ENCODE measurements around the gene PCGF6.
"Not testable (repeated sequence)": the region's sequence is repeated elsewhere in the genome, so short reads cannot be mapped to it uniquely, and the experiment has no call there.

PCGF6 gene

DNA sequence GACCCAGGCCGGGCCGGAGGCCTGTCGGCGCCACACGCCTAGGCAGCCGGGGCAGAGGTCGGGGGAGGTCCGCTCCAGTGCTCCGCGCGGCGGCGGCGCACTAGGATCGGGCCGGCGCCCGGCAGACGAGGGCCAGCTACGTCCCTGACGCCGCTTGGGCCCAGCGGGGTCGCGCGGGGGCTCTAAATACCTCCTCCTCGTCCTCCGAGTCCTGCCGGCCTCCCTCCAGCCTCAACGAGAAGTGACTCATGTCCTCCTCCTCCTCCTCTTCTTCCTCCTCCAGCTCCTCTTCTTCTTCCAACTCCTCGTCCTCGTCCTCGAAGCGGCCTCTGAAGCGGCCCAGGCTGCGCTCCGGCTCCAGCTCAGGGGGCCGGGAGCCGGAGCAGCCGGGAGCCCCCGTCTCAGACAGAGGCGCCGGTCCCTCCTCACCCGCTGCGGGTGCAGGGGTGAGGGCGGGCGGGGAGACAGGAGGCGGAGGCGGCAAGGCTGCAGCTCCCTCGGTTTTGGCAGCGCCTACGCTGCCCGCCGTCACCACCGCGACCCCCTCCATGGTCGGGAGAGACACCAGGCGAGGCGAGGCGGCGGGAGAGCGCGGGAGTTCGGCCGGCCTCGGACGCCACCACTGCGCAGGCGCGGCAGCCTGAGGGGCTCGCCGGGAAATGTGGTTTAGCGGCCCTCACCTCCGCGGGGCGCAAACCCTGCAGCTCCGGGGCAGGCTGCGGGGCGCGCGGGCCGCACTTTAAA, at the start of gene PCGF6:
TSS of gene PCGF6 (minus strand) at position 624 of the 744 bp plus-strand sequence. CDS start at position 550, 74 bp downstream.
- peak; percentile 45 to 50 for DNase-seq (ENCODE audit: low read depth in 2 of 2)

- no peak for DNase-seq (ENCODE audit: low read depth in 2 of 2)
Observed at GRCh38 chr10:103397191-103397825, 46.4 kb upstream of the PCGF6 start.

DNA sequence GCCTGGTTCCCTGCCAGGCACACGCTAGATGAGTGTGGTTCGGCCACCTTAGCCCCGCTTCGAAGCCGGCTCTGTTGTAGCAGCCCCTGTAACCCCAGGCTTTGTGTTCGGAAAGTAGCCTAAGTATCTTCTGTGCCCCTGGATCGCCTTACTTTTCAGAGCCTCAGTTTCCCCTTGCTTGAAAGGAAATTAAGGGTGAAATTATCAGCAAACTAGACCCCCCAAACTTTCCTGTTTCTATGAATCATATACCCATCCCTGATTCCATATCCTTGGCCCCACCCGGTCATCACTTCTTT, 45.8 kb upstream of the PCGF6 start:
- no peak for DNase-seq (ENCODE audit: low read depth in 2 of 2)

- DNase-seq (ENCODE audit: low read depth in 2 of 2) = peak; percentile 86
Observed at GRCh38 chr10:103396067-103396788, 45.3 kb upstream of the PCGF6 start, which contains the start of the genes ATP5MK and PDCD11. Gene ATP5MK (minus strand): TSS chr10:103396475. CDS start chr10:103392457, 4,018 bp downstream. Gene PDCD11 (plus strand): TSS chr10:103396626. CDS start chr10:103398427, 1,801 bp downstream.

DNA sequence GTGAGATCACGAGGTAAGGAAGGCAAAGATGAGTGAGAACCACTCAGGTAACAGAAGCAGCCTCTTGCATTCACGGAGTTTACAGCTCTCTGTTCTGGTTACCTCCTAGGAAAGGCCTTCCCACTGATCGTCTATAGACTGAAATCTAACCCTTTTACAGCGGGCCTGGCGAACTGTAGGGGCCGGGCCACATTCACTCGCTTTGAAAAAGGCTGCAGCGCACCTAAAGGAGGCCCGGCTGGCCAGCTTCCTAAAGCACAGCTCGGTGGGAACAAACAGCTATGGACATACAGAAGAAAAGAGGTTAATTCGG, 44.8 kb upstream of the PCGF6 start:
- DNase-seq (ENCODE audit: low read depth in 2 of 2) = no peak

- no peak for DNase-seq (ENCODE audit: low read depth in 2 of 2)
Observed at GRCh38 chr10:103394180-103394579, 43.2 kb upstream of the PCGF6 start.

GRCh38 chr10:103382769-103383168, 31.8 kb upstream of the PCGF6 start:
- DNase-seq (ENCODE audit: low read depth in 2 of 2) = no peak

DNA sequence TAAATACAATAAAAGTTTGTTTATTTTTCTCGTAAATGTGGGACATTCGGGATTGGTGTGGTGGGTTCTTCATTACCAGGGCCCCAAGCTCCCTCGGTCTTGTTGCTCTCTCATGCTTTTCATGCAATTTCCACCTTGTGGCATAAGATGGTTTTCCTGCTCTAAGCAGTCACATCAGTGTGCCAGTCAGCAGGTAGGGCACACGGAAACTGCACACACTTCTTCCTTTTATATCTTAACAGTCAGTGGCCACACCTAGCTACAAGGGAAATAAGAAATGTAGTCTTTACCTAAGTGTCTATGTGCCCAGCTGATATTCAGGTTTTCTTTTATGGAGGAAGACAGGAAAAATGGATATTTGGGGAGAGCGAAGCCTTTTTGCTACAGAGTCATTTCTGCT, 23.3 kb upstream of the PCGF6 start:
- DNase-seq (ENCODE audit: low read depth in 2 of 2) = no peak

DNA sequence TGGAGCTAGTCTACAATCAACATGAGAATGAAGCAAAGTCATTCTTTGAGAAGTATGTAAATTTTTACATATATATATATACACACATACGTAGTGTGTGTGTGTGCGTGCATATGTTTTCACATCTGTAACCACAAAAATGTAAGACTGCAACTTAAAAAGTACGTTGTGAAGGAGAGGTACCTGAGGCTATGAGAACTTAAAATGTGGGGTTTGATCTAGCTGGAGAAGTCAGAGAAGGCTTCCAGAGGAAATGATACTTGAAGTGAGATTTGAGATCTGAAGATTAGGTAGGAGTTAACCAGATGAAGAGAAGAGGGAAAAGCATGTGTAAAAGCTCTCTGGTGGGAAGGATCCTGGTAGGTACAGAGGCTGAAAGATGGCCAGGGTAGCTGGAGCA, 22.6 kb upstream of the PCGF6 start:
- no peak for DNase-seq (ENCODE audit: low read depth in 2 of 2)

DNA sequence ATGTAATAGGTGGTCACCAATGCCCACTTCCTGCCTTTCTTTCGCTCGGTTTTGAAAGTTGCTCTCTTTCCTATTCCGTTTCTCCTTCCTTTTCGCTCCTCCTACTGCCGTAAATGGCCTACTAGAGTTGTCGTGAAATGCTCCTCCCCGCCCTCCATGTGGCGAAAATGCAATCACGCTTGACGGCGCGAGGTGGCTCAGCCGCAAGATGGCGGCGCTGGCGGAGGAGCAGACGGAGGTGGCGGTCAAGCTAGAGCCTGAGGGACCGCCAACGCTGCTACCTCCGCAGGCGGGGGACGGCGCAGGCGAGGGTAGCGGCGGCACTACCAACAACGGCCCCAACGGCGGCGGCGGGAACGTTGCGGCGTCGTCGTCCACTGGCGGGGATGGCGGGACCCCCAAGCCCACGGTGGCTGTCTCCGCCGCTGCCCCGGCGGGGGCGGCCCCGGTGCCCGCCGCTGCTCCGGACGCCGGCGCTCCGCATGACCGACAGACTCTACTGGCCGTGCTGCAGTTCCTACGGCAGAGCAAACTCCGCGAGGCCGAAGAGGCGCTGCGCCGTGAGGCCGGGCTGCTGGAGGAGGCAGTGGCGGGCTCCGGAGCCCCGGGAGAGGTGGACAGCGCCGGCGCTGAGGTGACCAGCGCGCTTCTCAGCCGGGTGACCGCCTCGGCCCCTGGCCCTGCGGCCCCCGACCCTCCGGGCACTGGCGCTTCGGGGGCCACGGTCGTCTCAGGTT, 17.0 kb upstream of the PCGF6 start, which contains the start of gene TAF5:
TSS of gene TAF5 (plus strand) at position 195 of the 737 bp plus-strand sequence. CDS start at position 209, 14 bp downstream.
- peak; percentile 69 to 79 for DNase-seq (ENCODE audit: low read depth in 2 of 2)

DNA sequence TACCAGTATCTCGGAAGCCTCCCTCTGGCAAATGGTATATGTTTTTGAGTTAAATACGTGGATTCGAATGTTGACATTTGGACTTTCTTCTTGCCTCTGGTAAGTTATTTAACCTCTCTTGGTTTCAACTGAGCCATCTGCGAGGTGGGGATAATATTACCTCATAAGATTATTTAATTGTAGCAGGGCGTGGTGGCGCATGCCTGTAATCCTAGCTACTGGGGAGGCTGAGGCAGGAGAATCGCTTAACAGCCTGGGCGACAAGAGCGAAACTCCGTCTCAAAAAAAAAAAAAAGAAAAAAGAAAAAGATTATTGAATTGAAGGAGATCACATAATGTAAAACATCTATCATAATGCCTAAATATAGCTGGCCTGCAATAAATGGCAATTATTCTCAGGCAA, 16.4 kb upstream of the PCGF6 start:
- DNase-seq (ENCODE audit: low read depth in 2 of 2) = no peak

GRCh38 chr10:103360791-103361190, 9.9 kb upstream of the PCGF6 start:
- DNase-seq (ENCODE audit: low read depth in 2 of 2) = not testable (repeated sequence)

- DNase-seq (ENCODE audit: low read depth in 2 of 2) = not testable (repeated sequence)
Observed at GRCh38 chr10:103359493-103359892, 8.6 kb upstream of the PCGF6 start.

DNA sequence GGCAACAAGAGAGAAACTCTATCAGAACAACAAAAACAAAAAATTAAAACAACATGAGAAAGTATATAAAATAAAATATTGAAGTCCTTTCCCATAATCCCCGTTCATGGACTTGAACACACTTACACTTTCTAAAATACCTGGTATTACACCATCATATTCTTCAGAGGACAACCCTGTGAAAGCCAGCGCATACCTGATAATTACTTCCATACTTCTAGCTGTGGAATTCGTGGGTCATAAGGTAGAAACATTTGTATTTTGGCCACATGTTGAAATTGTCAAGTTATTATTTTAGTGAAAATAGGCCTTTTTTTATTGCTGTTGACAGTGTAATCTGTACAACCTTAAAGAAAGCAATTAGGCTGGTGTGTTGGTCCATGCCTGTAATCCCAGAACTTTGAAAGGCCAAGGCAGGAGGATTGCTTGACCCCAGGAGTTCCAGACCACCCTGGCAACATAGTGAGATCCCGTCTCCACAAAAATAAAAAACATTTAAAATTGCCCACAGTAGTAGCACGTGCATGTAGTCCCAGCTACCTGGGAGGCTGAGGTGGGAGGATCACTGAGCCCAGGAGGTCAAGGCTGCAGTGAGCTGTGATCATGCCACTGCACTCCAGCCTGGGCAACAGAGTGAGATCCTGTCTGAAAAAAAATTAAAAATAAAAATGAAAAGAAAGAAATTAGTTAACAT, 5.1 kb upstream of the PCGF6 start:
- DNase-seq (ENCODE audit: low read depth in 2 of 2) = no peak

GRCh38 chr10:103354567-103354966, 3.6 kb upstream of the PCGF6 start:
- DNase-seq (ENCODE audit: low read depth in 2 of 2) = not testable (repeated sequence)

GRCh38 chr10:103353281-103353680, 2.3 kb upstream of the PCGF6 start:
- DNase-seq (ENCODE audit: low read depth in 2 of 2) = no peak

GRCh38 chr10:103350175-103350516, 794 bp downstream of the PCGF6 start:
- no peak for DNase-seq (ENCODE audit: low read depth in 2 of 2)

DNA sequence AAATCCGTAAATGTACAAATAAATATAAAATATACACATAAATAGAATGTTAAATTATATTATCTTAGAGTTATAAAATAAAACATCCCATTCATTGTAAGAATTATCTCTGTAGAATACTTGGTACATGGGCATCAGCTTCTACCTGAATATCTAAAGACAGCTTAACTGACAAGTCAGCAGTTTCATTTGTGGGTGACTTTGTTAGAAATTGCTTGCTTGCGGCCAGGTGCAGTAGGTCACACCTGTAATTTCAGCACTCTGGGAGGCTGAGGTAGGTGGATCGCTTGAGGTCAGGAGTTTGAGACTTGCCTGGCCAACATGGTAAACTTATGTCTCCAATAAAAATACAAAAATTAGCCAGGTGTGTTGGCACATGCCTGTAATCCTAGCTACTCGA, 14.6 kb downstream of the PCGF6 start:
- no peak for DNase-seq (ENCODE audit: low read depth in 2 of 2)

- DNase-seq (ENCODE audit: low read depth in 2 of 2) = no peak
Observed at GRCh38 chr10:103334567-103334966, 16.4 kb downstream of the PCGF6 start.

DNA sequence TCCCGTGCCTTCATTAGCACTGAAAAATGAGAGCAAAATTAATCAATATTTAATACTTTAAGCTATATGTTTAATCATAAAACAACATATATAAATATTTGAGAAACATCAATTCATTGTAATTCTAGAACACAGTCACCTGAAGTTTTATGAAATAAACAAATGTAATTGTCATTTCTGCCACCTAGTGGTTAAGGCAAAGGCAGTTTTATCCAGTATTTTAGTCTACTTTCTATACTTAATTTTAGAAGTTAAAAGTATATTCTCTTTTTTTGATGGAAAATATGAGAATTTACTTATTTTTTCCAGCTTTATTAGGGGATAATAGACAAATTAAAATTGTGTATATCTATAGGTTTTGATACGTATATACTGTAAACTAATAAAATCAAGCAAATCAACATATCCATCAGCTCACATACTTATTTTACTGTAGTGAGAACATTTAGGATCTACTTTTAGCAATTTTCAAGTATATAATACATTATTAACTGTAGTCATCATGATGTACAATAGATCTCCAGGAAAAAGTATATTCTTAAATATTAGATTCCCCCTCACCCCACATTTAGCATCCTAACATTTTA, 16.9 kb downstream of the PCGF6 start:
- no peak for DNase-seq (ENCODE audit: low read depth in 2 of 2)

DNA sequence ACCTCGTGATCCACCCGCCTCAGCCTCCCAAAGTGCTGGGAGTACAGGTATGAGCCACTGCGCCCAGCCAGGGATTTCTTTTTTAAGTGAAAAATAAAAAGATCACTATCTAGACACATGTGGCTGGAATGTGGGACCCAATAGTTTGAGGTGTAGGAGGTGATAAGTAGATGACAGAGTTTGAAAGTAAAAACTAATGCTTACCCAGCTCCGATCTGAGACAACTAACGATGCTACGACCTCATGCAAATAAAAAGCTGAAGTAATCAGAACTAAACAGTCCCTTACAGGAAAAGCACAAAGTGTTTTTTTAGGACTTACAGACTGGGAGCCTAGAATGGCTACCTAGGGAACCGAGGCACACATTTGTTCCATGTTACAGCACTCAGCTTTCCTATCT, 23.0 kb downstream of the PCGF6 start:
- DNase-seq (ENCODE audit: low read depth in 2 of 2) = no peak
